Measurements from ENCODE around the gene PADI6.

- TF ChIP-seq POLR2AphosphoS5 (IDR thresholded peaks at IDR 0.05; ENCODE audit: low read depth, low read length) (no peak), EZH2 (IDR thresholded peaks at IDR 0.05) (no peak), CTCF (IDR thresholded peaks at IDR 0.05 in 2 of 3, conservative IDR thresholded peaks at IDR 0.05 in 1 of 3; ENCODE audit: borderline replicate concordance in 1 of 3, insufficient read depth in 1 of 3, low read depth in 2 of 3, low read length in 2 of 3) (no peak), SRF (IDR thresholded peaks at IDR 0.05; ENCODE audit: low read depth) (no peak), EZH2phosphoT487 (IDR thresholded peaks at IDR 0.05; ENCODE audit: borderline replicate concordance) (no peak), SP1 (IDR thresholded peaks at IDR 0.05; ENCODE audit: low read depth) (no peak), POLR2A (IDR thresholded peaks at IDR 0.05; ENCODE audit: borderline replicate concordance, extremely low read depth, insufficient read depth, insufficient read length) (no peak), CEBPB (IDR thresholded peaks at IDR 0.05; ENCODE audit: low read depth) (no peak), MAX (IDR thresholded peaks at IDR 0.05) (no peak), SIN3A (IDR thresholded peaks at IDR 0.05; ENCODE audit: low read depth) (no peak), REST (IDR thresholded peaks at IDR 0.05; ENCODE audit: low read depth) (no peak), JUND (IDR thresholded peaks at IDR 0.05) (no peak), RAD21 (IDR thresholded peaks at IDR 0.05; ENCODE audit: low read depth) (no peak), YY1 (IDR thresholded peaks at IDR 0.05; ENCODE audit: extremely low read depth, insufficient replicate concordance, low read depth, low read length) (no peak)
Observed at GRCh38 chr1:17429183-17429582, 57.2 kb downstream of the PADI6 start.

Data from HCT116 (cell line).